GM13976 (cell line): ENCODE results near the gene ISOC1.

Experiments
- DNase-seq: peaks from one replicate; pipeline ENCODE4 v3.0.0; 2012; ENCODE audit warnings: low spot score
- in situ Hi-C: fragments of 300-500 bp; cut with MboI; formaldehyde crosslinking; loops from one replicate; pipeline ENCODE4 v1.12.0; 2022; ENCODE audit warnings: low sequenced_read_pairs, mixed read lengths, inconsistent platforms; ENCODE audit not compliant: unreplicated experiment
- TF ChIP-seq, protein P1 (sequence below): IDR thresholded peaks from 2 replicates; pipeline ENCODE4 v1.5.1; 2012; ENCODE audit warnings: borderline replicate concordance, mild to moderate bottlenecking; ENCODE audit not compliant: insufficient read depth; ENCODE audit errors: extremely low read depth, missing control alignments, control extremely low read depth

The ISOC1 gene

DNA sequence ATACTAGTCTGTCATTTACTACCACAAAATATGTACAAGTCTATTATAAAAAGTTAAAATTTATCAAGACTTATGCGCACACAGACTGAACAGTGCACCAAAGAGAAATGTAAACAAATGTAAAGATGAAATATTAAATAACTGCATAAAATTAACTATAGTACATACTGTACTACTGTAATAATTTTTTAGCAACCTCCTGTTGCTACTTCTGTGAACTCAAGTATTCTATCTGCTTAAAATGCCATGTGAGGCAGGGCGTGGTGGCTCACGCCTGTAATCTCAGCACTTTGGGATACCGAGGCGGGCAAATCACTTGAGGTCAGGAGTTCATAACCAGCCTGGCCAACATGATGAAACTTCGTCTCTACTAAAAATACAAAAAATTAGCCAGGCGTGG is 13.8 kb upstream of the ISOC1 start:
- in situ Hi-C loops = no loop called here
- TF ChIP-seq, protein P1, sequence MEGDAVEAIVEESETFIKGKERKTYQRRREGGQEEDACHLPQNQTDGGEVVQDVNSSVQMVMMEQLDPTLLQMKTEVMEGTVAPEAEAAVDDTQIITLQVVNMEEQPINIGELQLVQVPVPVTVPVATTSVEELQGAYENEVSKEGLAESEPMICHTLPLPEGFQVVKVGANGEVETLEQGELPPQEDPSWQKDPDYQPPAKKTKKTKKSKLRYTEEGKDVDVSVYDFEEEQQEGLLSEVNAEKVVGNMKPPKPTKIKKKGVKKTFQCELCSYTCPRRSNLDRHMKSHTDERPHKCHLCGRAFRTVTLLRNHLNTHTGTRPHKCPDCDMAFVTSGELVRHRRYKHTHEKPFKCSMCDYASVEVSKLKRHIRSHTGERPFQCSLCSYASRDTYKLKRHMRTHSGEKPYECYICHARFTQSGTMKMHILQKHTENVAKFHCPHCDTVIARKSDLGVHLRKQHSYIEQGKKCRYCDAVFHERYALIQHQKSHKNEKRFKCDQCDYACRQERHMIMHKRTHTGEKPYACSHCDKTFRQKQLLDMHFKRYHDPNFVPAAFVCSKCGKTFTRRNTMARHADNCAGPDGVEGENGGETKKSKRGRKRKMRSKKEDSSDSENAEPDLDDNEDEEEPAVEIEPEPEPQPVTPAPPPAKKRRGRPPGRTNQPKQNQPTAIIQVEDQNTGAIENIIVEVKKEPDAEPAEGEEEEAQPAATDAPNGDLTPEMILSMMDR = no peak
- DNase-seq = no peak

DNA sequence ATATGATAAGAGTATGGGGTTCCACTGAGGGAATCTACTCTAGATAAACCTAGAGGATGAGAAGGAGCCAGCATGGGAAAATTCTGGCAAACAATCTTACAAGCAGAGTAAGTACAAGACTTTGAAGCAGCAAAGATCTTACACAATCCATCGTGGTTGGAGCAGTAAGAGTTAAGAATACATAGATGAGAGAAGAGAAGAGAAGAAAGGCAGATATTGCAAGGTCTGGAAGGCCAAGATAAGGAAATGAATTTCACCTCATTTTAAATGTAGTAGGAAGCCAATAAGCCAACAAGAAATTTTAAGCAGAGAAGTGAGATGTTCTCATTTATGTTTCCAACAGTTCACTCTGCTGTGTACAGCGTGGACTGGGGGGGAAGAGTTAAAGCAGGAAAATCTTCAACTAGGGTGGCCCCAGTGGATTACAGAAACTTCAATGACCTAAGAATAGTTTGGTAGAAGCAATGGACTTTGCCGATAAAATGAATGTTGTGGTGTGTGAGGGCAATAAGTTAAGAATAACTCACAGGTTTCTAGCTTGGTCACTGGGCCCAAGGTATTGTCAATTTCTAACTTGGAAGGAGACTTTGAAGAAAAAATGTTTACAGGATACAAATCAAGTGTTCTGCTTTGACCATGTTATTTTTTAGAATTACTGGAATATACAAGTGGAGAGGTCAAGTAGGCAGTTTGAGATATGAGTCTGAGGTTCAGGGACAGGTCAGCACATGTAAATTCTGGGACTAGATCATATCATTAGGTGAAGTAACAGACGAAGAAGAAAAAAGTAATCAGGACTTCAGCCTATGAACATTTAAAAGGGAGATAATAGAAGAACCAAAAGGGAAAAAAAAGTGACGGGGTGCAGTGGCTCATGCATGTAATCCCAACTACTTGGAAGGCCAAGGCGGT is 12.1 kb upstream of the ISOC1 start:
- DNase-seq = no peak
- in situ Hi-C loops = no loop called here
- TF ChIP-seq, protein P1 = no peak

DNA sequence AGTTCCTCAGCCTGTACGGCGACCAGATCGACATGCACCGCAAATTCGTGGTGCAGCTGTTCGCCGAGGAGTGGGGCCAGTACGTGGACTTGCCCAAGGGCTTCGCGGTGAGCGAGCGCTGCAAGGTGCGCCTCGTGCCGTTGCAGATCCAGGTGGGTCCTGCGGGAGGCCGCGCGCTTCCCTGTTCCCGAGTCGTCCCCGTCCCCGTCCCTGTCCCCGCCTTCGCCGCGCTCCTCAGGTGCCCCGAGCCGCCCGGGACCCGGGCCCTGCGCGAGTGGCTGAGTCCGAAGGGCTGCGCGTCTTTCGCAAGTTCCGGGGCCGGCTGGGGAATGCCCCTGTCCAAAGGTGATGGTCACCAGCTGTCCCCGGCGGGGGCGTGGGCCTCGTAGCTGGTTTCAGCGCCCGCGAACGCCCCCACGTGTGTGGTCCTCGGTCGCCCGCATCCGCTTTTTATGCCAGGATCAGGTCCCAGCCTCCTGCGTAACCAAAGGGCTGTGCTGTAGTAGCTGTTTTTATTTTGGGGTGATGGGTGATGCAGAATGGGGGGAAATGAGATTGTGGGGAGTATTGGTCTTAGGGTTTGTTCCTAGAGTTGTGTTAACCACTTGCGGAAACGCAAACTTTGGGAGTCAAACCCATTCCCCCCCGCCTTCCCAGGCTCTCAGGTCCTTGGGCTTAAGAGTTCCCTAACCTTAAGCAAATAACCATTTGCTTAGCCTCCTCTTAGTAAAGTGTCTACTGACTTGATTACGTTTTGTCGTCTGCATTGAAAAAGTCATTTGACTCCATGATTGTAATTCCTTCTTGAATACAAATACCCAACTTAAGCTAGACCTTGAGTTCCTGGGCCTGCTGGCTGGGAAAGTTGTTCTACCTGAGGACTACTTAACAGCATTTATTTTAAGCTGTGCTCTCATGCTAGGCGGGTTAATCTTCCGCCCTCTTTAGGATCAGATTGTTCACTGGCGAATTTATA is 663 bp downstream of the ISOC1 start:
- DNase-seq = peak; percentile 78
- TF ChIP-seq, protein P1 = no peak
- in situ Hi-C loops = no loop called here

DNA sequence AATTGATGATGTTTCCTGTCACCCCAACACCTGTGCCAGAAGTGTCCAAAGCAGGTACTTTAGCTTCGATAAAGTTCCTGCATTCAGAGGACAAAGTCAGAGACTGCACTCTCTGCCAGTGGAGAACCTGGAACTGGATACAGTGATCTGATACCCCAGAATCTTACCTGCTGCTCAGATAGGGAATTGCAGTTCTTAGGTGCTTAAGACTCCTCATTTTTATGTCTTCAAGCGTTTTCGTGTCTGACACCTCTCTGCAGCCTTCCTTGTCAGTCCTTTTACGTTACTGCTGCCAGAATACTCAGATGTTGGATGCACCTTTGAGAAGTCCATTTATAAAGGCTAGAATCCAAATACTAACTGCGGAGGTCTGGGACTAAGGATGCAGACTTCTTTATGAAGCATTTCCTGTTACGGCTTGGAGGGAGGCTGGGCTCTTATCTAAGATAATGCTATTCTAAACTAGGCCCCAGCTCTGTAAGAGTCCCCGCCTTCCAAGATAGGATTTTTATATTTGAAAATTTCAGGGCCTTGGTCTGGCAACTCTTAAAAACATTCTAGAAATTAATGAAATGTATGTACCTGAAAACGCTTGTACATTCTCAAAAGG is 1.9 kb downstream of the ISOC1 start:
- TF ChIP-seq, protein P1 = no peak
- in situ Hi-C loops = no loop called here
- DNase-seq = no peak

DNA sequence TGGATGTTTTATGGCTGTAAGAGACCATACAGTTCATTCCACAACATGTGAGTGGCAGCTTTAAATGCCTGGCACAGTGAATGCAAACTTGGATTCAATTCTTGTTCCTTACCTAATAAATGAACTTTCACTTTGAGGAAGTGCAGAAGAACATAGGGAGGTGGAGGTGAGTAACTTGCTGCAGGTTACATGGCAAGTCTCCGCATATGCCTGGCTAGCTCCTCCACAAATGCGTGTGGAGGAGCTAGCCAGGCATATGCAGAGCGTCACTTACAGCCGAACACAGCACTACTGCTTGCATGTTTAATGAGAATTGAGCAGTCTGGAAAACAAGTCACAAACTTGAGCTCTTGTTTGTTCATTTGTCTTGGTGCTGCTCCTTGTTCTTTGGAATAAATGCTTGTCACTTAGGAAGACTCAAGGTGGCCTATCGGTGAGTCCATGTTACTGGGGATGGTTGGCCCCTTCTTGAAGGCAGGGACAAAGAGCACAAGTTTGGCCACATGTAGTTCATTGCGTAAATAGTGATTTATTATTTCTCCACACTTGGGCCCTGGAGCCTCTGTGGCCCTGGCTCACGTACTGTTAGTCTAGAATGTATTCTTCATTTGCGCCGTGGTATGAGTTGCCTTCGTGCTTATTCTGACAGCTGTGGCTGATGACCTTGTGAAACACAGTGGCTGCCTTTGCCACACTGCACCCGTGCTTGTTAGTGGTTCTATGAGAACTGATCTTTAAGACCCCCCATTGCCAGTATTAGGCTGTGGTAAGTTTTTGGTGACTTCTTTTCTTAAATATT is 3.1 kb downstream of the ISOC1 start:
- in situ Hi-C loops = no loop called here

More for the DNA sequence above, 3.1 kb downstream of the ISOC1 start:
- no peak for DNase-seq
- TF ChIP-seq, protein P1 = no peak
